Ectodermal cell (in vitro differentiated cells): Measurements from ENCODE around the gene PGAP1.

ENCODE experiments used
- H3K27ac ChIP-seq: 2 replicates; pipeline ENCODE4 v1.7.0; 2013; ENCODE audit warnings: mild to moderate bottlenecking, low read depth, low read length; ENCODE audit not compliant: insufficient read depth, poor library complexity, severe bottlenecking
- H3K27me3 ChIP-seq: 2 replicates; pipeline ENCODE4 v1.7.0; 2013; ENCODE audit warnings: mild to moderate bottlenecking, low read length; ENCODE audit not compliant: insufficient read depth, control insufficient read depth, poor library complexity, severe bottlenecking
- H3K36me3 ChIP-seq: one replicate; pipeline ENCODE4 v1.7.0; 2013; ENCODE audit warnings: low read length; ENCODE audit not compliant: control insufficient read depth, insufficient read depth
- H3K4me1 ChIP-seq: one replicate; pipeline ENCODE4 v1.7.0; 2013; ENCODE audit warnings: low read length; ENCODE audit not compliant: control insufficient read depth, insufficient read depth
- H3K4me3 ChIP-seq: 2 replicates; pipeline ENCODE4 v1.7.0; 2013; ENCODE audit warnings: low read depth, low read length, control low read depth; ENCODE audit not compliant: insufficient read depth
- H3K9me3 ChIP-seq: 2 replicates; pipeline ENCODE4 v1.7.0; 2013; ENCODE audit warnings: mild to moderate bottlenecking, low read length, moderate library complexity; ENCODE audit not compliant: control insufficient read depth
- WGBS, 2 experiments: methylation state at CpG; one replicate each; pipeline ENCODE4 v1.1.7; 2013; ENCODE audit warnings: missing lambda C conversion rate in 2 of 2; 5-methylcytosine and 5-hydroxymethylcytosine counted together

Gene PGAP1

DNA sequence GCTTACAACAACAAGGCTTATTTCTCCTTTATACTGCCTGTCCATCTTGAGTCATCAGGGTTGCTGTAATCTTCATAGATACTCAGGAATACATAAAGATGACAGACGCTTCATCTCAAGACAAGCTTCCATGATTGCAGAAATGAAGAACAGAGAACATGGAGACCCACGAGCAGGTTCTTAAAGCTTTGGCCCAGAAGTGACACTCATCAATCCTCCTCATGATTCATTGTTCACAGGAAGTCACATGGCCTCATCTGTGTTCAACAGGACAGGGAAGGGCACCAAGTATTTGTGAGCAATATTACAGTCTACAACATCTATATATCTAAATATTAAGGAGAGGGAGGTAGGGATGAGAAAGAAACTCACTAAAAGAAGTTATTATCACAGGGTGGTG is 36.5 kb upstream of the PGAP1 start:
- Histone ChIP-seq H3K36me3 (no peaks in the 10 kb centered on the region), H3K27ac (no peak overlapping the region), H3K4me3 (no peak overlapping the region), H3K4me1 (peaks cover 18% of the 10 kb centered on the region), H3K9me3 (no peaks in the 10 kb centered on the region), H3K27me3 (no peaks in the 10 kb centered on the region)
- WGBS, 2 experiments, result 92 to 94% methylated on average over 2 of the region's 2 CpGs

DNA sequence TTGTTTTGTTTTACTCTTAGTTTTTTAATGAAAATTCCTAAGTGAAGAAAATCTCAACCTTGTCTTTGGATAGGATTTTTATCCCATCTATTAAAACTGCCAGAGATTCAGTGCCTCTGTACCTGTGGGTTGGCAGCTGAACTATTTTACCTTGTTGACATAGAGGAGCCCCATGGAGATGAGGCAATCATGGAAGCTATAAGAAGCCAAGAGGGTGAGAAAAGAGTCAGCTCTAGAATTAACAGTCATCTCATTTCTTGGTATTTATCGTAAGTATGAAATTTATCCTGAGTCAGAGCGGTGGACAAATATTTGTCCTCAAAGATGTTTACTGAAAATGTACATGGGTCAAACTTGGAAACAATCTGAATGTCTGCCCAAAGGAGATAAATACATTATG is 35.8 kb upstream of the PGAP1 start:
- Histone ChIP-seq H3K36me3 (no peaks in the 10 kb centered on the region), H3K27ac (no peak overlapping the region), H3K4me1 (peaks cover 19% of the 10 kb centered on the region), H3K9me3 (no peaks in the 10 kb centered on the region), H3K4me3 (no peak overlapping the region), H3K27me3 (no peaks in the 10 kb centered on the region)
- WGBS, 2 experiments, result 98 to 100% methylated on average over 2 of the region's 2 CpGs

GRCh38 chr2:196961889-196962288 is 35.4 kb upstream of the PGAP1 start:
- Histone ChIP-seq H3K27me3 (no peaks in the 10 kb centered on the region), H3K36me3 (no peaks in the 10 kb centered on the region), H3K4me3 (no peak overlapping the region), H3K9me3 (no peaks in the 10 kb centered on the region), H3K27ac (no peak overlapping the region), H3K4me1 (peaks cover 16% of the 10 kb centered on the region)

DNA sequence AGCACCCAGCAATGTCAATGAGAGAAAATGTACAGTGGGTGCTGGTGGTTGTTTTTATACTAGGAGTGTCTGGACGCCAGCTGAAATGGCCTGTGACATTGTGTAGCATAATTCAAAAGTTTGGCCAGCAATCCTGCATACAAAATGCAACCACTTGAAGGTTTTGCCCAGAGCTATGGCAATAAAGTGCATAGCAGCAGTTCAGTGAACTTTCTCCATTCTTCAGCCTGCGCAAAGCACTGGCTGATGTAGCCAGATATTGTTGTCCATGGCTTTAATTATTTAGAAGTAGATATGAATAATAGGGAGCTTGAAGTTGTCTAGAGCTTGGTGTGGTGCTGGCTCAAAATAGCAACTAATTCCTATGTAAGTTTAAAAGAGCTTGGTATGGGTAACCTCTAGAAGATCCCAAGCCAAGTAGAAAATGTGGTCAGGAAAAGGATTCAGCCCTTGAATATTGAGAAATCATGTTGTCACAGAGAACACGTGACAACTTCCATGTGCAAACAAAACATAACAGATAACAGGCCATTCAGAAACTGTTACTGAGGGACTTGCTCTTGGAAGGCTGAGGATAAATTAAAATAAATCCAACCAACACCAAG is 33.3 kb upstream of the PGAP1 start:
- Histone ChIP-seq H3K27ac (no peak overlapping the region), H3K4me1 (peaks cover 4% of the 10 kb centered on the region)
- 93 to 96% methylated on average over 2 to 3 of the region's 3 CpGs for WGBS, 2 experiments

DNA sequence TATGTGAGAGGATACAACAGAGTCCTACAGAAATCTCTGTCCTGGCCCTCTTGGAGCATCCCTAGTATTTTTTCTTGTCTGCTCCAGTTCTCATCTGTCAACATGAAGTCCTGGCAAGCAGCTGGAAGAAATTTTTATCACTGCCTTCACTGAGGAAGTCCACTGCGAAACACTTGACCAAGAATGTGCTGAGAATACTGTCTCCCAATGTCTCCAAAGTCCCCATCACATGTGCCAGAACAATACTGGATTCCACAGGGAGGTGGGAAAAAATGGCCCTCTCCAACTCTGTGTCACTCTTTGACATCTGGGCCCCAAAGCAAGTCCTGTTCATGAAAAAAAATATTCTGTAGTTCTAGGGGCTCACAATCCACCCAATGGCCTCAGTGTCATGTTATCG is 32.8 kb upstream of the PGAP1 start:
- no peaks in the 10 kb centered on the region for H3K27me3 ChIP-seq
- 80 to 81% methylated on average over 2 of the region's 2 CpGs for WGBS, 2 experiments
- no peak overlapping the region for H3K4me3 ChIP-seq
- H3K4me1 ChIP-seq, result peaks cover 4% of the 10 kb centered on the region
- no peaks in the 10 kb centered on the region for H3K36me3 ChIP-seq
- no peaks in the 10 kb centered on the region for H3K9me3 ChIP-seq
- no peak overlapping the region for H3K27ac ChIP-seq

More for the DNA sequence above, 33.3 kb upstream of the PGAP1 start:
- H3K9me3 ChIP-seq, result no peaks in the 10 kb centered on the region
- H3K4me3 ChIP-seq, result no peak overlapping the region
- no peaks in the 10 kb centered on the region for H3K27me3 ChIP-seq
- no peaks in the 10 kb centered on the region for H3K36me3 ChIP-seq

DNA sequence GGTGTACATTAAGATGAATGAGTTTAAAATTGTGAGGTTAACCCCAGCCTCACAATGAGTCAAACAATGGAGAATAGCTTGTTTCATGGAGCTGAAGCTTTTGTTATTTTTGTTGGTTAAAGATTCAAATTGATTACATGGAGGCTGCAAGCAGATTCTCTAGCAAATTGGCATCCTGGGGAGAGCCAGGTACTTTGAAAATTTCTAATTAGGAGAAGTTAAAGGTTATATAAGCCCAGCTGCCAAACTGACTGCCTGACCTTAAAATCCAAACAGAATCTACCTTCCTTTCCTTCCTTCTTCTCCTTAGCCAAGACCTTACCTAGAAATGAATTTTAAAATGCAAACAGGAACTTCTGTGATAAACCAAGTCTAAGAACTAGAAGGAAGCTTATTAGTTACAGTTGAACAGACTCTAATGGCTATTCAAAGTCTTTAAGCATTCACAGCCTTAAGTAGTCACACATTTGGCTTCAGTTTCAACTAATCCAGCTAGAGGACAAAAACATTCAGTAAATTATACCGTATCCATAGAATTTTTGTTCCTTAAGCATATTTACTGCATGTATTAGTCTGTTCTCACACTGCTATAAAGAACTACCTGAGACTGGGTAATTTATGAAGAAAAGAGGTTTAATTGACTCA is 31.5 kb upstream of the PGAP1 start:
- H3K4me3 ChIP-seq, result no peak overlapping the region
- H3K36me3 ChIP-seq, result no peaks in the 10 kb centered on the region
- H3K9me3 ChIP-seq, result no peaks in the 10 kb centered on the region
- H3K27me3 ChIP-seq, result no peaks in the 10 kb centered on the region
- H3K27ac ChIP-seq, result peak overlapping the region; percentile 64
- H3K4me1 ChIP-seq, result peaks cover 4% of the 10 kb centered on the region
- WGBS, 2 experiments, result 86 to 100% methylated on average over 1 of the region's 1 CpG

- no peak overlapping the region for H3K4me3 ChIP-seq
- H3K9me3 ChIP-seq, result no peaks in the 10 kb centered on the region
- no peaks in the 10 kb centered on the region for H3K36me3 ChIP-seq
- peaks cover 4% of the 10 kb centered on the region for H3K4me1 ChIP-seq
- WGBS, 2 experiments, result 77 to 80% methylated on average over 4 to 5 of the region's 5 CpGs
- no peaks in the 10 kb centered on the region for H3K27me3 ChIP-seq
- H3K27ac ChIP-seq, result peak overlapping the region; percentile 64
These were observed 30.9 kb upstream of the PGAP1 start for GRCh38 chr2:196957442-196957841.

GRCh38 chr2:196956069-196956468 is 29.6 kb upstream of the PGAP1 start:
- WGBS, 2 experiments, result 41 to 48% methylated on average over 6 of the region's 6 CpGs
- H3K4me3 ChIP-seq, result no peak overlapping the region
- H3K4me1 ChIP-seq, result peaks cover 4% of the 10 kb centered on the region
- H3K9me3 ChIP-seq, result no peaks in the 10 kb centered on the region
- H3K27ac ChIP-seq, result no peak overlapping the region
- no peaks in the 10 kb centered on the region for H3K27me3 ChIP-seq
- H3K36me3 ChIP-seq, result no peaks in the 10 kb centered on the region

DNA sequence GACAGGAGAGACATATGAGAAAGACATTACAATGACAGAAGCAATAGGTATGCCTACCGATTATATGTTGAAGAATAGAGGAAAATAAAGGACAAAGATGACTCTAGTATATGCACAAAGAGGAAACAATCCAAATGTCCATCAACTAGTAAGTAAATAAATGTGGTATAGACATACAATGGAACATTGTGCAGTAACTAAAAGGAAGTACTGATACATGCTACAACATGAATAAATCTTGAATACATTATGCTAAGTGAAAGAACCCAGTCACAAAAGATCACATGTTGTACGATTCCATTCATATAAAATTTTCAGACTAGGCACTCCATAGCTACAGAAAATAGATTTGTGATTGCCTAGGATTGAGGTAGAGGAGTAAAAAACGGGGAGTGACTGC is 28.5 kb upstream of the PGAP1 start:
- Histone ChIP-seq H3K4me1 (peaks cover 4% of the 10 kb centered on the region), H3K9me3 (no peaks in the 10 kb centered on the region), H3K27me3 (no peaks in the 10 kb centered on the region), H3K36me3 (no peaks in the 10 kb centered on the region), H3K27ac (no peak overlapping the region), H3K4me3 (no peak overlapping the region)
- WGBS, 2 experiments, result 86 to 100% methylated on average over 1 to 3 of the region's 3 CpGs

DNA sequence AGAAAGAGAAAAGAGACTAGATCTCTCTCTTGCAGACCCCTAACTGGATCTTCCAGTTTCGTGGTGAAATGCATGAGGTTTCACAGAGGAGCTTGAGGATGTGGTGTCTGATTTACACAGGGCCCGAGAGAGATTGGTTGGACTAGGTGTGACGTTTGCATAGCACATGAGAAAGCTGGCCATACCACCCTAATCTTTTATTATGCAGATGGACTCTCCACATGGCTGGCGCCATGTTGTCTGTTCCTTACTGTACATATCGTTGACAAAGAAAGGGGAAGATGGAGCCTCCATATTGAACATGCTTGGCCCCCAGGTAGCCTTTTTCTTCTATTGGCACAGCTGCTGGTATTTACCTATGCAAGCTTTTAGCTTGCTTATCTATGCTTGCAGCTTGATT is 27.5 kb upstream of the PGAP1 start:
- H3K9me3 ChIP-seq, result no peaks in the 10 kb centered on the region
- H3K27ac ChIP-seq, result no peak overlapping the region
- H3K4me3 ChIP-seq, result no peak overlapping the region
- 90 to 97% methylated on average over 5 of the region's 5 CpGs for WGBS, 2 experiments
- H3K4me1 ChIP-seq, result peaks cover 4% of the 10 kb centered on the region
- H3K36me3 ChIP-seq, result no peaks in the 10 kb centered on the region
- H3K27me3 ChIP-seq, result no peaks in the 10 kb centered on the region
